ENCODE measurements around the gene LBHD1.
"Not testable (repeated sequence)": the region's sequence is repeated elsewhere in the genome, so short reads cannot be mapped to it uniquely, and the experiment has no call there.

The LBHD1 gene

DNA sequence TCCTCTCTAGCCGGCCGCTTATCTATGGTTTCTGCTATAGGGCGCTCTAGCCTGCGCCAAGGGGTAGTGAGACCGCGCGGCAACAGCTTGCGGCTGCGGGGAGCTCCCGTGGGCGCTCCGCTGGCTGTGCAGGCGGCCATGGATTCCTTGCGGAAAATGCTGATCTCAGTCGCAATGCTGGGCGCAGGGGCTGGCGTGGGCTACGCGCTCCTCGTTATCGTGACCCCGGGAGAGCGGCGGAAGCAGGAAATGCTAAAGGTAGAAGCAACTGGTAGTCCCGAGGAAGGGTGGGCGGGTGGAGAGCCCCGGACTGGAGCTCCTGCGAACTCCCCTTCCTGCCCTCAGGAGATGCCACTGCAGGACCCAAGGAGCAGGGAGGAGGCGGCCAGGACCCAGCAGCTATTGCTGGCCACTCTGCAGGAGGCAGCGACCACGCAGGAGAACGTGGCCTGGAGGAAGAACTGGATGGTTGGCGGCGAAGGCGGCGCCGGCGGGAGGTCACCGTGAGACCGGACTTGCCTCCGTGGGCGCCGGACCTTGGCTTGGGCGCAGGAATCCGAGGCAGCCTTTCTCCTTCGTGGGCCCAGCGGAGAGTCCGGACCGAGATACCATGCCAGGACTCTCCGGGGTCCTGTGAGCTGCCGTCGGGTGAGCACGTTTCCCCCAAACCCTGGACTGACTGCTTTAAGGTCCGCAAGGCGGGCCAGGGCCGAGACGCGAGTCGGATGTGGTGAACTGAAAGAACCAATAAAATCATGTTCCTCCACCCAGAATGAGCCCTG, at the start of gene LBHD1, which contains the start of gene UQCC3:
Gene LBHD1, minus strand, starts transcription at position 660 of the 782 bp plus-strand sequence. CDS start 2,236 bp downstream, outside the sequence.
Gene UQCC3, plus strand, starts transcription at position 66 of the 782 bp plus-strand sequence. Its CDS starts 73 bp downstream, at position 139.
- DNase-seq (ENCODE audit: low read depth in 2 of 2, low spot score in 1 of 2): peak; percentile 32 to 41

- DNase-seq (ENCODE audit: low read depth in 2 of 2, low spot score in 1 of 2): no peak
These were observed 47.4 kb upstream of the LBHD1 start for GRCh38 chr11:62719302-62719978.

DNA sequence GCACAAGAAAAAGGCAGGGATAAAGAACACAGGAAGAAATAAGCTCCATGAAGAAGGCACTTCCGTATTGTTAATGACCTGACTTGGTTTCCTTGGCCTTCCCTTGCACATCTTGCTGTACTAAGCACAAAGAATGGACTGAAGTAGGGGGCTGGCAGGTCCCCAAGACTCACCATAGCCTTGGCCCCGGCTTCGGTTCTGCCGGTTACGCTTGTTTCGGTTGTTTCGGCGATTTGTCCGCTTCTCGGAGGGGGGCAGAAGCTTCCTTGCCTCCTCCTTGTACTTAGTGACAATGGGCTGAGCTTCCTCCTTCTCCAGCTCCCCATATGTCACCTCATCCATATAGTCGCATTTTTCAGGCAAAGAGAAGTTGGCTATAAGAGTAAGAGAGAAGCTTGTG, 44.7 kb upstream of the LBHD1 start:
- DNase-seq (ENCODE audit: low read depth in 2 of 2, low spot score in 1 of 2): no peak

GRCh38 chr11:62716206-62716605, 44.1 kb upstream of the LBHD1 start:
- no peak for DNase-seq (ENCODE audit: low read depth in 2 of 2, low spot score in 1 of 2)

- no peak for DNase-seq (ENCODE audit: low read depth in 2 of 2, low spot score in 1 of 2)
These were observed 43.4 kb upstream of the LBHD1 start for GRCh38 chr11:62715150-62716130.

DNA sequence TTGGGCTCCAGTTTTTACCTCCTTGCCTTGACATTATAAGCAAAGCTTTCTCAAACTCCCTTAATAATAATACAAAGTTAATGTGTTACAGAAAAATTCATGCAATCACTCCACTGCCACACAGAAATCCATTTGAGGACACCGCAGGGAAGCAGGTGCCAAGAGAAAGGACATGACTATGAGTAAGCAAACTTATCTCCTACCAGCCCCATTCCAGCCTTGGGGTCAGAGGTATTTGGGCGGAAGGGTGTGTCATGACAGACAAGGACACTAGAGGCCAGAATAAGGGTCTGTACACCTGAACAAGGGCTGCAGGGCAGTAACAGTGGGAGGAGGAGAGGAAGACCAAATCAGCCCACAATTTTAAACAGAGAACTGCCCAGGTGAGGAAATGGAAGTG, 41.3 kb upstream of the LBHD1 start:
- no peak for DNase-seq (ENCODE audit: low read depth in 2 of 2, low spot score in 1 of 2)

GRCh38 chr11:62712861-62713260, 40.8 kb upstream of the LBHD1 start:
- no peak for DNase-seq (ENCODE audit: low read depth in 2 of 2, low spot score in 1 of 2)

GRCh38 chr11:62712276-62712812, 40.3 kb upstream of the LBHD1 start:
- no peak for DNase-seq (ENCODE audit: low read depth in 2 of 2, low spot score in 1 of 2)

- no peak for DNase-seq (ENCODE audit: low read depth in 2 of 2, low spot score in 1 of 2)
These were observed 37.9 kb upstream of the LBHD1 start for GRCh38 chr11:62710001-62710345.

DNA sequence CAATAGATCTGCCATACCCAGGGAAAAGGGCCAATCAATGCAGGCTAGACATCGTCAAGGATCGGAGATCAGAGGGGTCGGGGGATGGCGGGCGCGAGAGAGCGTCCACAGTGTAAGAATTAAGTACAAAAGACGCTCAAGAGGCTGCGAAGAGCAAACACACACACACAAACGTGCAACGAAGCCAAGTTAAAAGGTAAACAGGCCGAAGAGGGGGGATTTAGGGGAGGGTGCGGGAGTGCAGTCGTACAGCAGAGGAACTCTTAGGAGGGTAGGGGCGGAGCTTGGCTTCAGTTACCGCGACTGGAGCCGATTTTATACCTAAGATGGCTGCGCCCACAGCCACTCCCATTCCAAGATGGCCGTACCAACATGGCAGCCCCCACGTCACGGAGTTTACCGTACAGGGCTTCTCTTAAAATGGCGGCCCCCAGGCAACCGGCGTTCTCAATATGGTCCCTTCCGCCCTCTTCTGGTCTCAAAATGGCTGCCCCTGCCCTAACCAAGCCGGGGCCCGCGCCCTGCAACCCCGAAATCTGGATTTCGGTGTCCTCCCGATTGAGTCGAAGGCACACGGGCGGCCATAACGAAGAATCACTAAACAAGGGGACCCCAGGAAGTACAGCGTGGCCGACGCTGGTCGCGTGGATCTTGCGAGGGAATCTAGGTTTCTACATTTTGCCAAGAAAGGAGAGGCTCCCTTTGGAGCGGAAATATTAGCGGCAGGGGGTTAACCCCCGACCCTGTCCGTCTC, 37.4 kb upstream of the LBHD1 start:
- DNase-seq (ENCODE audit: low read depth in 2 of 2, low spot score in 1 of 2): peak; percentile 94

DNA sequence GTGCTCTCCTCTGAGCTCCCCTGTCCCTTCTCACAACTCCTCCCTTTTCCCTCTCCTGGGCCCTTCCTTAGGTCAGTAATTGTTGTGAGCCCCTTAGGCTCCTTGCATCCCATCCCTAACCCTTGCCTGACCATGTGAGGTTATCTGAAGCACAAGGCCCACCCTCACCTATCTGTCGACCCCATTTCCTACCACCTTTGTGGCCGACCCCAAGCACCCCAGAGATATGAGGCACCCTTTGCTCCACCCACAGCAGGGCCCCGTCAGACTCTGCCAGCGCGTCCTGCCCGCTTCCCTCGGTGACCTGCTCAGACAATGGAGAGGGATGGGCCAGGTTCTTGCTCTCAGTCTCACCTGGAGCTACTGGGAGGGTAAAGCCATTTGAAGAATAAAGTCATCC, 36.7 kb upstream of the LBHD1 start:
- no peak for DNase-seq (ENCODE audit: low read depth in 2 of 2, low spot score in 1 of 2)

- DNase-seq (ENCODE audit: low read depth in 2 of 2, low spot score in 1 of 2): no peak
These were observed 36.3 kb upstream of the LBHD1 start for GRCh38 chr11:62708392-62708791.

- no peak for DNase-seq (ENCODE audit: low read depth in 2 of 2, low spot score in 1 of 2)
These were observed 35.3 kb upstream of the LBHD1 start, which contains the start of the genes BSCL2 and GNG3 for GRCh38 chr11:62707277-62707861. BSCL2 (minus strand) TSS chr11:62707424; CDS start chr11:62707195, 229 bp downstream. GNG3 (plus strand) TSS chr11:62707676; CDS start chr11:62708296, 620 bp downstream.

DNA sequence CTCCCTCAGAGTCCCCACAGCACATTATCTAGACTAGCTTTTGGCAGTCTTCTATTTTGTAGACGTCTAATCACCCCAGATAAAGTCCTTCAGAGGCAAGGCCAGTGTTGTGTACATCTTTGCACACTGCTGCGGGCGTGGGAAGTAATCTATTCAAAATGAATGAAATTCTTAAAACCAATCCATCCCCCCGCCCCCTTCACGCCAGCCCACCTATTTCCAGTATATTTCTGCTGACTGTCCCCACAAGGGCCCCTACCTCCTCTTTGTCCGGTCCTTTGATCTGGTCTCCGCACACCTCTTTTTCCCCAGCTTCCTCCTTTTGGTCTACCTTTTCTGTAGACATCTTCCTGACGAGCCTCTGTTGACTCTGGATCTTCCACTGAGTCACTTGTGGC, 34.8 kb upstream of the LBHD1 start:
- DNase-seq (ENCODE audit: low read depth in 2 of 2, low spot score in 1 of 2): no peak

- DNase-seq (ENCODE audit: low read depth in 2 of 2, low spot score in 1 of 2): peak; percentile 90 to 93
These were observed 34.1 kb upstream of the LBHD1 start for GRCh38 chr11:62705880-62706849.

DNA sequence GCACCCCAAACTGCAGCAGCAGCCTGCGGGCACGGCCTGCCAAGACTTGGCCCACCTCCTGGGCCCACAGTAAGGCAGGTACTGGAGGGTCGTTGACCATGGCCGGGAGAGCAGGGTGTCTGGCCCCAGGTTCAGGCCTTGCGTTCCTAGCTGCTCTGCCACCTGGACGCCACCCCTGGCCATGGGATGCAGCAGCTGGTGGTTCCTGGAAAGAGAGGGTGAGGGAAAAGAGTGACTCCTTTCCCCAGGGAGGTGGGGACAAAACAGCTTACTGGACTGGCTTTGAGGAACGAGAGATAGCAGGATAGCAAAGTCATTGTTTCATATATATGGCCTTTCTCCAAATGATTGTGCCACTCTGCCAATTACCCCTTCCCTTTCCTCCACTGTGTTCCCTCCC, 33.3 kb upstream of the LBHD1 start:
- DNase-seq (ENCODE audit: low read depth in 2 of 2, low spot score in 1 of 2): no peak

- DNase-seq (ENCODE audit: low read depth in 2 of 2, low spot score in 1 of 2): not testable (repeated sequence)
These were observed 31.9 kb upstream of the LBHD1 start for GRCh38 chr11:62703921-62704320.

DNA sequence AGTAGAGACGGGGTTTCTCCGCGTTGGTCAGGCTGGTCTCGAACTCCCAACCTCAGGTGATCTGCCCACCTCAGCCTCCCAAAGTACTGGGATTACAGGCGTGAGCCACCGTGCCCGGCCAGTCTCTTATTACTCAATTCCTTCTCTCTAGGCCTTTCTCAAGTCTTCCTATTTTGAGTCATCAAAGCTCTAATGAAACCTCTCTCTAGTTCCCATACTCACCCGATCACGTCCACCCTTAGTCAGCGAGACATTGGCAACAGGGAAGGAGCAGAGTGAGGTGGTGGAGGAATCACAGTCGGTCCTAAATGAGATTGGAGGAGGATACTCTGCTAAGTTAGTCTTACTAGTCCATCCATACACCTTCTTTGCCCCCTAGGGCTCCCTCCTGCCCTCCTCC, 30.2 kb upstream of the LBHD1 start:
- no peak for DNase-seq (ENCODE audit: low read depth in 2 of 2, low spot score in 1 of 2)
